ENCODE measurements around the gene RAD21L1. TPM values are rescaled to one million over a fixed set of nuclear protein-coding genes. Genes with fewer than 3 reads are reported as not detected.

The RAD21L1 gene
- total and polyA plus RNA-seq, 2 of the 8 experiments (the other 6 are each of a cell fraction or from before 2014, with no cell fraction given) = 0.06 to 0.26 TPM

GRCh38 chr20:1296922-1297321 is 71.1 kb downstream of the RAD21L1 start:
- Histone ChIP-seq H3K23me2 (ENCODE audit: low read depth, low read length) (no peaks in the 10 kb centered on the region), H3K4ac (replicated peaks; ENCODE audit: insufficient read length, low read depth, low read length) (no peak overlapping the region), H2BK20ac (ENCODE audit: low read length) (no peak overlapping the region), H3K9me3 (ENCODE audit: insufficient read depth in 2 of 2, low read depth in 1 of 2, low read length in 1 of 2) (no peaks in the 10 kb centered on the region), H3K27me3 (replicated peaks in 1 of 4; ENCODE audit: control insufficient read depth in 3 of 4, extremely low read depth in 1 of 4, insufficient read depth in 3 of 4, low read length in 3 of 4) (no peaks in the 10 kb centered on the region; a peak in 2 of 7 replicates), H4K5ac (ENCODE audit: insufficient read length, low read depth, low read length) (no peak overlapping the region), H3K23ac (ENCODE audit: insufficient read length) (no peak overlapping the region), H3K18ac (ENCODE audit: extremely low read depth, low read length) (no peak overlapping the region), H2AFZ (ENCODE audit: low read length) (no peak overlapping the region), H2BK12ac (ENCODE audit: low read depth, low read length) (no peak overlapping the region), H2BK15ac (ENCODE audit: low read length) (no peak overlapping the region), H3K27ac (ENCODE audit: low read depth, low read length) (no peak overlapping the region), H3K9ac (replicated peaks in 1 of 4; ENCODE audit: extremely low read depth in 1 of 4, low read depth in 3 of 4, low read length in 3 of 4) (no peak overlapping the region), H3K14ac (ENCODE audit: insufficient read length) (no peak overlapping the region), H3K4me3 (ENCODE audit: extremely low read depth in 1 of 4, insufficient read depth in 2 of 4, low read depth in 3 of 4, low read length in 4 of 4) (no peak overlapping the region), H3K79me2 (ENCODE audit: control insufficient read depth in 1 of 2, insufficient read depth in 2 of 2, low read length in 2 of 2) (no peaks in the 10 kb centered on the region), H2BK120ac (replicated peaks; ENCODE audit: low read depth, low read length) (no peak overlapping the region), H3K4me1 (replicated peaks in 1 of 4; ENCODE audit: control insufficient read depth in 3 of 4, insufficient read depth in 4 of 4, low read length in 3 of 4) (peaks cover 0 to 10% (median 4%) of the 10 kb centered on the region in 4 experiments; a peak in 6 of 7 replicates), H4K20me1 (replicated peaks in 1 of 2; ENCODE audit: control insufficient read depth in 1 of 2, insufficient read depth in 2 of 2, low read length in 2 of 2) (peaks cover 0 to 2% of the 10 kb centered on the region in 2 experiments), H3K79me1 (ENCODE audit: low read depth, low read length) (no peaks in the 10 kb centered on the region), H3K4me2 (ENCODE audit: insufficient read depth in 1 of 2, low read depth in 2 of 2, low read length in 2 of 2) (no peak overlapping the region), H4K91ac (replicated peaks; ENCODE audit: insufficient read length, low read length) (no peak overlapping the region), H4K8ac (ENCODE audit: extremely low read depth, insufficient read depth, low read length) (no peak overlapping the region), H2AK5ac (ENCODE audit: low read depth, low read length) (no peak overlapping the region), H3K56ac (replicated peaks; ENCODE audit: insufficient read length, low read depth, low read length) (no peak overlapping the region), H3K36me3 (ENCODE audit: control insufficient read depth in 2 of 4, insufficient read depth in 4 of 4, low read length in 3 of 4) (no peaks in the 10 kb centered on the region), H2BK5ac (ENCODE audit: low read depth, low read length) (no peak overlapping the region)
- TF ChIP-seq JUND (IDR thresholded peaks at IDR 0.05; ENCODE audit: low read length) (no peak), BRCA1 (IDR thresholded peaks at IDR 0.05; ENCODE audit: low read depth, low read length) (no peak), KDM4A (IDR thresholded peaks at IDR 0.05; ENCODE audit: low read depth, low read length, severe bottlenecking) (no peak), MAFK (IDR thresholded peaks at IDR 0.05; ENCODE audit: low read depth, low read length) (no peak), BACH1 (IDR thresholded peaks at IDR 0.05; ENCODE audit: low read length) (no peak), GABPA (IDR thresholded peaks at IDR 0.05; ENCODE audit: borderline replicate concordance, insufficient read depth, low read length) (no peak), PHF8 (conservative IDR thresholded peaks at IDR 0.05; ENCODE audit: low read depth, low read length) (no peak), SIN3A (conservative IDR thresholded peaks at IDR 0.05 in 1 of 2, IDR thresholded peaks at IDR 0.05 in 1 of 2; ENCODE audit: low read depth in 1 of 2, low read length in 2 of 2) (no peak), KDM5A (IDR thresholded peaks at IDR 0.05; ENCODE audit: low read length) (no peak), BCL11A (IDR thresholded peaks at IDR 0.05; ENCODE audit: low read depth in 2 of 2, low read length in 2 of 2) (no peak)
- POLR2A ChIA-PET (ENCODE audit: partially characterized antibody) = no interaction called here
- DNase-seq (ENCODE audit: low read depth in 1 of 2, low spot score in 2 of 2) (no peak), FAIRE-seq (no peak)
- CTCF ChIA-PET (ENCODE audit: partially characterized antibody) = interaction anchor here (0.6 to 1.7 kb wide), 5 partner anchors 16 to 206 kb away, joined by 3 to 7 read pairs (median 3); partner anchors contain the start of gene SNPH
- 88% methylated on average over 14 of the region's 14 CpGs; no CpG with 5 or more reads in 1 of the 2 experiments for WGBS, 2 experiments (ENCODE audit: extremely low coverage in 1 of 2, insufficient coverage in 1 of 2, insufficient read length in 1 of 2, insufficient replicate concordance in 2 of 2, low coverage in 1 of 2, low lambda C conversion rate in 2 of 2, missing lambda C conversion rate in 1 of 2)

Data from H1 (cell line).